Vagina (tissue), 2 donors: Measurements from ENCODE around the gene CEP70. TPM values are rescaled to one million over a fixed set of nuclear protein-coding genes. Genes with fewer than 3 reads are reported as not detected.

ENCODE experiments used
- DNase-seq, 2 donors: peaks; one replicate each; pipeline ENCODE4 v3.0.0-alpha.2; 2017; ENCODE audit errors: extremely low spot score in 2 of 2
- H3K27ac ChIP-seq: fragments of 200-600 bp; sonication (generic); one replicate; pipeline ENCODE4 v1.5.1; 2019
- H3K27me3 ChIP-seq: fragments of 200-600 bp; sonication (generic); one replicate; pipeline ENCODE4 v1.5.1; 2019
- H3K36me3 ChIP-seq, 2 donors: fragments of 200-600 bp; sonication (generic); one replicate each; pipeline ENCODE4 v1.5.1; 2017 to 2019
- H3K4me1 ChIP-seq: fragments of 200-600 bp; sonication (generic); one replicate; pipeline ENCODE4 v1.5.1; 2019
- H3K4me3 ChIP-seq, 2 donors: fragments of 200-600 bp; sonication (generic); 1 replicate in 1 of 2; 2 replicates in 1 of 2; pipeline ENCODE4 v1.5.1; 2016 to 2019
- H3K9me3 ChIP-seq: fragments of 200-600 bp; sonication (generic); one replicate; pipeline ENCODE4 v1.5.1; 2019
- POLR2A ChIP-seq, 2 donors: fragments of 450-650 bp; IDR thresholded peaks; one replicate each; pipeline ENCODE4 v1.6.1; 2017; ENCODE audit warnings: antibody characterized with exemption in 2 of 2, mild to moderate bottlenecking in 2 of 2, moderate library complexity in 2 of 2
- POLR2AphosphoS5 ChIP-seq, 2 donors: sonication (generic); formaldehyde crosslinking; IDR thresholded peaks; one replicate each; pipeline ENCODE4 v1.9.0; 2017; ENCODE audit warnings: antibody characterized with exemption in 2 of 2, mild to moderate bottlenecking in 2 of 2, low read depth in 1 of 2; ENCODE audit not compliant: insufficient read depth in 1 of 2
- intact Hi-C: fragments of 100-400 bp; cut with DNase I; formaldehyde crosslinking; loops from one replicate; pipeline ENCODE4 v1.15.1; 2023
- total RNA-seq: library from RNA; depleted of rRNA; stranded (reverse); fragments of >200 nt; gene quantifications from one replicate; pipeline ENCODE4 v1.2.3, GENCODE V29; 2016
- TF ChIP-seq, protein P1 (sequence below), 3 experiments: fragments of 450-650 bp in 2 of 3; fragments of 200-600 bp in 1 of 3; sonication (generic) in 1 of 3; IDR thresholded peaks; one replicate each; pipeline ENCODE4 v1.5.1; 2017 to 2019; ENCODE audit warnings: antibody characterized with exemption in 3 of 3, mild to moderate bottlenecking in 2 of 3, moderate library complexity in 2 of 3

CEP70 gene
- total RNA-seq, 1 donor from 2014 or later = 31.7 TPM

DNA sequence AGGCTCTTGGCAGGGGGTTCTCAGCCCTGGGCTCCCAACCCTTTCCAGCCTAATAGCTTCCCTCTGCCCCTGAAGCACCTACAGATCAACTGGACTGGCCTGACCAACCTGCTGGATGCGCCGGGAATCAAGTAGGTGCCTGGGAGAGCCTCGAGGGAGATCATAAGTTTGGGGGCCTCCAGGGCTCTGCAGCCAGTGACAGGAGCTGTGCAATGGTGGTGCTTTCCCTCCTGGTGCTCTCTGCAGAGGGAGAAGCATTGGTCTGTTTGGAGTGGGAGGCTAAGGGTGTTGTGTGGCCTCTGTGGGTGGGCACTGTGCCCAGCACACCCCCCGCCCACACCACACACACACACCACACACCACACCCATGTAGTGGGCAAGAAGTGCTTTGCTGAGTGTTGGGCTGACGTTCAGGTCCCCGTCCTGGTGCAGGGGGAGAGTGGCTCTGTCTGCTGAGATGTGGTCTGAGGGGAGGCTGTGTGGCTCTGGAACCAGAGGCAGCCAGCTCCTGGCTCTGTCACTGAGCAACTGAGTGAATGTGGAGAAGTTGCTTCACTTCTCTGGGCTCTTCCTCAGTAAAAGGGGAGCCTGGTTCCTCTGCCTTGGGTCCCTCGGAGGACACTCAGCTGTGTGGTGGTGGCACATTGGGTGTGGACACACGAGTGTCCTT, 133.4 kb downstream of the CEP70 start:
- no peaks in the 10 kb centered on the region for H3K36me3 ChIP-seq
- TF ChIP-seq POLR2AphosphoS5 (IDR thresholded peaks at IDR 0.05; ENCODE audit: insufficient read depth in 1 of 2, low read depth in 1 of 2) (no peak), POLR2A (IDR thresholded peaks at IDR 0.05) (no peak)
- TF ChIP-seq, protein P1, sequence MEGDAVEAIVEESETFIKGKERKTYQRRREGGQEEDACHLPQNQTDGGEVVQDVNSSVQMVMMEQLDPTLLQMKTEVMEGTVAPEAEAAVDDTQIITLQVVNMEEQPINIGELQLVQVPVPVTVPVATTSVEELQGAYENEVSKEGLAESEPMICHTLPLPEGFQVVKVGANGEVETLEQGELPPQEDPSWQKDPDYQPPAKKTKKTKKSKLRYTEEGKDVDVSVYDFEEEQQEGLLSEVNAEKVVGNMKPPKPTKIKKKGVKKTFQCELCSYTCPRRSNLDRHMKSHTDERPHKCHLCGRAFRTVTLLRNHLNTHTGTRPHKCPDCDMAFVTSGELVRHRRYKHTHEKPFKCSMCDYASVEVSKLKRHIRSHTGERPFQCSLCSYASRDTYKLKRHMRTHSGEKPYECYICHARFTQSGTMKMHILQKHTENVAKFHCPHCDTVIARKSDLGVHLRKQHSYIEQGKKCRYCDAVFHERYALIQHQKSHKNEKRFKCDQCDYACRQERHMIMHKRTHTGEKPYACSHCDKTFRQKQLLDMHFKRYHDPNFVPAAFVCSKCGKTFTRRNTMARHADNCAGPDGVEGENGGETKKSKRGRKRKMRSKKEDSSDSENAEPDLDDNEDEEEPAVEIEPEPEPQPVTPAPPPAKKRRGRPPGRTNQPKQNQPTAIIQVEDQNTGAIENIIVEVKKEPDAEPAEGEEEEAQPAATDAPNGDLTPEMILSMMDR (IDR thresholded peaks at IDR 0.05) = no peak
- intact Hi-C loops = no loop called here
- no peaks in the 10 kb centered on the region for H3K9me3 ChIP-seq
- H3K27ac ChIP-seq = no peak overlapping the region
- no peaks in the 10 kb centered on the region for H3K27me3 ChIP-seq
- H3K4me3 ChIP-seq = no peak overlapping the region
- H3K4me1 ChIP-seq = no peaks in the 10 kb centered on the region
- DNase-seq = no peak

- H3K4me3 ChIP-seq = no peak overlapping the region
- H3K36me3 ChIP-seq = no peaks in the 10 kb centered on the region
- intact Hi-C loops = no loop called here
- DNase-seq = no peak
- H3K27me3 ChIP-seq = no peaks in the 10 kb centered on the region
- no peaks in the 10 kb centered on the region for H3K4me1 ChIP-seq
- H3K27ac ChIP-seq = no peak overlapping the region
- TF ChIP-seq, protein P1 (IDR thresholded peaks at IDR 0.05) = no peak
- TF ChIP-seq POLR2AphosphoS5 (IDR thresholded peaks at IDR 0.05; ENCODE audit: insufficient read depth in 1 of 2, low read depth in 1 of 2) (no peak), POLR2A (IDR thresholded peaks at IDR 0.05) (no peak)
- H3K9me3 ChIP-seq = no peaks in the 10 kb centered on the region
These were observed 134.2 kb downstream of the CEP70 start for GRCh38 chr3:138459619-138460535.

DNA sequence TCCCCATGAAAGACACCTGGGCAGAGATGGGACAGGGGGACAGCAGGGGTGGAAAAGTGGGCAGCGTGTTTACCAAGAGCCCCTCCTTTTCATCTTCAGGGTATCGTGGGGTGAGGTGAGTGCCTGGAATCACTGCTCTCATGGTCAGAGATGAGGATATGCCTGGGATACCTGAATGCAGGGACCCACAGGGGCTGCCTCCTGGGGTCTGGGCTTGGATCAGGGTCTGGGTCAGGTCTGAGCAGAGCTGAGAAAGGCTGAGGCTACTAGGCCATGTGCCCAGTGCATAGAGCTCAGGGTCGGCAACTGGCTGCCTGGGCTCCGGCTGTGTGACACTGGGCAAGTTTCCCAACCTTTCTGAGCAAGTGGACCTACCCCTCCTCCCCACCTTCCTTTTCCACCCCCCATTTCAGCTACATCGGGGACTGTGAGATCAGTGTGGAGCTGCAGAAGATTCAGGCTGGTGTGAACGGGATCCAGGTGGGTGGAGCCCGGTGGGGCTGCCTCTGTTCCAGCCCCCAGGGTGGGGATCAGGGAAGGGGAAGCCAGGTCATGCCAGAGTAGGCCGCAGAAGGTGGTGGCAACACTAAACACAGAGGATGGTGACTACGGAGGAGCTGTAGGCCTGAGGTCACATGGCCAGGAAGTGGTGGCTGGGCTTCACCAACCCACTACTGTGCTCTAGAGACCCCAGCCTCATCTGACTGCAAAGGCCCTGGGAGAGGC, 135.1 kb downstream of the CEP70 start:
- no peaks in the 10 kb centered on the region for H3K36me3 ChIP-seq
- DNase-seq = peak in 1 of 2 donors; percentile 87
- H3K4me1 ChIP-seq = no peaks in the 10 kb centered on the region
- no peaks in the 10 kb centered on the region for H3K9me3 ChIP-seq
- TF ChIP-seq POLR2AphosphoS5 (IDR thresholded peaks at IDR 0.05; ENCODE audit: insufficient read depth in 1 of 2, low read depth in 1 of 2) = no peak
- TF ChIP-seq POLR2A (IDR thresholded peaks at IDR 0.05) = no peak
- TF ChIP-seq, protein P1 (IDR thresholded peaks at IDR 0.05) = no peak
- H3K27me3 ChIP-seq = no peaks in the 10 kb centered on the region
- H3K4me3 ChIP-seq = no peak overlapping the region
- intact Hi-C loops = no loop called here
- no peak overlapping the region for H3K27ac ChIP-seq

- DNase-seq = no peak
- no peaks in the 10 kb centered on the region for H3K36me3 ChIP-seq
- no peak overlapping the region for H3K27ac ChIP-seq
- no peak overlapping the region for H3K4me3 ChIP-seq
- intact Hi-C loops = no loop called here
- H3K4me1 ChIP-seq = no peaks in the 10 kb centered on the region
- H3K9me3 ChIP-seq = no peaks in the 10 kb centered on the region
- no peaks in the 10 kb centered on the region for H3K27me3 ChIP-seq
- TF ChIP-seq POLR2AphosphoS5 (IDR thresholded peaks at IDR 0.05; ENCODE audit: insufficient read depth in 1 of 2, low read depth in 1 of 2) (no peak), POLR2A (IDR thresholded peaks at IDR 0.05) (no peak)
- TF ChIP-seq, protein P1 (IDR thresholded peaks at IDR 0.05) = no peak
These were observed 136.0 kb downstream of the CEP70 start for GRCh38 chr3:138457863-138458735.
